Adrenal gland (tissue), 5 donors: ENCODE measurements around the gene GATA1.

Experiments used
- CTCF ChIP-seq, 6 experiments: fragments of 450-650 bp in 4 of 6; fragments of 200-600 bp in 2 of 6; sonication (generic) in 1 of 6; IDR thresholded peaks; 1 replicate in 5 of 6; 2 replicates in 1 of 6; pipeline versions ENCODE4 v1.5.1 to v1.8.0; 2016 to 2021; ENCODE audit warnings: antibody characterized with exemption in 6 of 6, mild to moderate bottlenecking in 2 of 6, moderate library complexity in 1 of 6
- POLR2A ChIP-seq, 2 donors: fragments of 450-650 bp; IDR thresholded peaks; one replicate each; pipeline ENCODE4 v1.6.1; 2017; ENCODE audit warnings: antibody characterized with exemption in 2 of 2, mild to moderate bottlenecking in 2 of 2, moderate library complexity in 1 of 2
- donor health status: DM: no; HTN: no; CAD: no.

DNA sequence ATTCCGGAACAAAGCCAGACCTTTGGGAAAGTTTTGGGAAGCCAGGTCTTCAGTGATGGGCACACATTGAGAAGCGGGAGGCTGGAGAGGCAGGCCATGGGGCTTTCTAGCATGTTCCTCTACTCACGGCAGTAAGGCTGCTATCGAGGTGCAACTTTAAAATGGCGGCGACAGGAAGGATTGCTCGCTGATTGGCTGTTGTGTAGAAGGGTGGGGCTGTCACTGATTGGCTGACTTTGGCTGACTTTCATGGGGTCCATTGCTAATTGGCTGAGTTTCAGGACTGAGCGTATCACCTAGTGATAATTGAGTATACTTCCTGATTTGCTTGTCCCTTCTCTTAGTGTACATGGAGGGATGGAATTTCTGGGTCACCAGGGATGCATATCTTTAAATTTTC, 44.6 kb upstream of the GATA1 start:
- TF ChIP-seq CTCF (IDR thresholded peaks at IDR 0.05) (no peak), POLR2A (IDR thresholded peaks at IDR 0.05) (no peak)
